GM23338 (cell line): ENCODE results near the gene RGS3. TPM values are rescaled to one million over a fixed set of nuclear protein-coding genes. Genes with fewer than 3 reads are reported as not detected.

Source experiments
- ATAC-seq: fragments of 200-7000 bp; cut with Tn5 transposase; 3 replicates; pipeline ENCODE4 v1.9.1; 2020
- DNase-seq: peaks from one replicate; pipeline ENCODE4 v3.0.0-alpha.2; 2015; ENCODE audit warnings: low spot score
- H2AFZ ChIP-seq: fragments of 200-600 bp; sonication (generic); 2 replicates; pipeline ENCODE4 v1.8.0; 2016; ENCODE audit warnings: antibody characterized with exemption, mild to moderate bottlenecking, moderate library complexity
- H3F3A ChIP-seq: fragments of 200-600 bp; sonication (generic); replicated peaks from 2 replicates; pipeline ENCODE4 v1.8.0; 2017; ENCODE audit warnings: antibody characterized with exemption, mixed run types, low read depth
- H3K27ac ChIP-seq: fragments of 200-600 bp; sonication (generic); 2 replicates; pipeline ENCODE4 v1.6.1; 2016; ENCODE audit warnings: low read depth
- H3K27me3 ChIP-seq: fragments of 200-600 bp; sonication (generic); 2 replicates; pipeline ENCODE4 v1.8.0; 2016; ENCODE audit warnings: mild to moderate bottlenecking, mixed run types, moderate library complexity; ENCODE audit not compliant: insufficient read depth
- H3K36me3 ChIP-seq: fragments of 200-600 bp; sonication (generic); 2 replicates; pipeline ENCODE4 v1.8.0; 2016; ENCODE audit warnings: mild to moderate bottlenecking; ENCODE audit not compliant: insufficient read depth
- H3K4me1 ChIP-seq: fragments of 200-600 bp; sonication (generic); 2 replicates; pipeline ENCODE4 v1.8.0; 2016; ENCODE audit warnings: mild to moderate bottlenecking, moderate library complexity; ENCODE audit not compliant: insufficient read depth
- H3K4me2 ChIP-seq: fragments of 200-600 bp; sonication (generic); 2 replicates; pipeline ENCODE4 v1.7.1; 2017; ENCODE audit warnings: mixed run types
- H3K4me3 ChIP-seq: fragments of 200-600 bp; sonication (generic); 2 replicates; pipeline ENCODE4 v1.6.1; 2016; ENCODE audit warnings: mixed run types
- H3K79me2 ChIP-seq: fragments of 200-600 bp; sonication (generic); replicated peaks from 2 replicates; pipeline ENCODE4 v1.8.0; 2017; ENCODE audit warnings: mild to moderate bottlenecking; ENCODE audit not compliant: insufficient read depth
- H3K9me2 ChIP-seq: fragments of 200-600 bp; sonication (generic); 2 replicates; pipeline ENCODE4 v1.8.0; 2017; ENCODE audit not compliant: insufficient read depth
- H4K20me1 ChIP-seq: fragments of 200-600 bp; sonication (generic); replicated peaks from 2 replicates; pipeline ENCODE4 v1.8.0; 2017; ENCODE audit warnings: mild to moderate bottlenecking; ENCODE audit not compliant: insufficient read depth
- H3K27ac Mint-ChIP-seq: 2 replicates; pipeline ENCODE4 v1.8.0; 2020; ENCODE audit warnings: inconsistent platforms, mild to moderate bottlenecking, moderate library complexity, mixed read lengths
- H3K27me3 Mint-ChIP-seq: 3 replicates; pipeline ENCODE4 v1.8.0; 2022; ENCODE audit warnings: low read depth, mild to moderate bottlenecking, moderate library complexity, mixed read lengths, inconsistent platforms; ENCODE audit not compliant: insufficient read depth, poor library complexity
- H3K36me3 Mint-ChIP-seq: 3 replicates; pipeline ENCODE4 v1.8.0; 2021; ENCODE audit warnings: low read depth, mild to moderate bottlenecking, inconsistent platforms, moderate library complexity, mixed read lengths
- H3K4me1 Mint-ChIP-seq: 3 replicates; pipeline ENCODE4 v1.8.0; 2020; ENCODE audit warnings: mild to moderate bottlenecking, inconsistent platforms, mixed read lengths
- H3K4me3 Mint-ChIP-seq: 3 replicates; pipeline ENCODE4 v1.8.0; 2021; ENCODE audit warnings: moderate library complexity, mild to moderate bottlenecking, inconsistent platforms, mixed read lengths
- H3K9me3 Mint-ChIP-seq: 3 replicates; pipeline ENCODE4 v1.8.0; 2020; ENCODE audit warnings: moderate library complexity, mild to moderate bottlenecking, inconsistent platforms, mixed read lengths
- CREB1 ChIP-seq: fragments of 250-450 bp; sonication (Bioruptor Pico); IDR thresholded peaks from 2 replicates; pipeline ENCODE4 v1.5.0; 2020; ENCODE audit warnings: low read depth, mild to moderate bottlenecking, moderate library complexity
- EZH2 ChIP-seq: fragments of 200-600 bp; sonication (generic); IDR thresholded peaks from one replicate; pipeline ENCODE4 v1.8.0; 2017; ENCODE audit warnings: antibody characterized with exemption, mild to moderate bottlenecking, low read depth; ENCODE audit not compliant: unreplicated experiment
- EZH2phosphoT487 ChIP-seq: fragments of 200-600 bp; sonication (generic); IDR thresholded peaks from one replicate; pipeline ENCODE4 v1.8.1; 2018; ENCODE audit warnings: antibody characterized with exemption; ENCODE audit not compliant: unreplicated experiment
- JUNB ChIP-seq: IDR thresholded peaks from one replicate; pipeline ENCODE4 v1.6.1; 2016; ENCODE audit warnings: antibody characterized with exemption; ENCODE audit not compliant: unreplicated experiment
- NANOG ChIP-seq: IDR thresholded peaks from 2 replicates; pipeline ENCODE4 v1.6.1; 2016; ENCODE audit warnings: antibody characterized with exemption, borderline replicate concordance
- POLR2AphosphoS5 ChIP-seq: IDR thresholded peaks from 2 replicates; pipeline ENCODE4 v1.6.1; 2016; ENCODE audit warnings: antibody characterized with exemption, low read depth
- REST ChIP-seq: IDR thresholded peaks from one replicate; pipeline ENCODE4 v1.6.1; 2018; ENCODE audit warnings: antibody characterized with exemption; ENCODE audit not compliant: unreplicated experiment
- STAT1 ChIP-seq: IDR thresholded peaks from one replicate; pipeline ENCODE4 v1.6.1; 2016; ENCODE audit warnings: antibody characterized with exemption; ENCODE audit not compliant: unreplicated experiment
- polyA plus RNA-seq: library from polyadenylated mRNA; unstranded; fragments of >200 nt; fragmentation: Nextera tagmentation; extraction: Ambion mirVana; gene quantifications from 2 replicates; pipeline ENCODE4 v1.2.1, GENCODE V29; 2016
- total RNA-seq: library from RNA; depleted of rRNA; stranded (reverse); fragments of >200 nt; shearing (Covaris generic); gene quantifications from 2 replicates; pipeline ENCODE4 v1.2.3, GENCODE V29; 2014
- TF ChIP-seq, protein P1 (sequence below): fragments of 250-450 bp; sonication (Bioruptor Pico); IDR thresholded peaks from 2 replicates; pipeline ENCODE4 v1.5.0; 2020; ENCODE audit warnings: mild to moderate bottlenecking, moderate library complexity
- TF ChIP-seq, protein P2 (sequence below), 2 experiments: fragments of 200-600 bp in 1 of 2; sonication (generic) in 1 of 2; conservative IDR thresholded peaks; 2 replicates each; pipeline versions ENCODE4 v1.5.1 to v1.6.1; 2016 to 2017; ENCODE audit warnings: antibody characterized with exemption in 2 of 2, low read depth in 2 of 2, mild to moderate bottlenecking in 2 of 2, moderate library complexity in 1 of 2

Gene RGS3
- total and polyA plus RNA-seq, 2 experiments from 2014 or later, result 14.2 to 24.3 TPM

- DNase-seq, result no peak
- no peak for TF ChIP-seq STAT1
- TF ChIP-seq EZH2phosphoT487, result no peak
- TF ChIP-seq POLR2AphosphoS5, result no peak
- TF ChIP-seq NANOG, result no peak
- no peak for TF ChIP-seq REST
- TF ChIP-seq EZH2, result no peak
- TF ChIP-seq CREB1 (CRISPR knock-in tag), result no peak
- TF ChIP-seq JUNB, result no peak
- Histone ChIP-seq H3K9me2 (no peaks in the 10 kb centered on the region), H3K79me2 (no peaks in the 10 kb centered on the region), H3K27me3 (no peaks in the 10 kb centered on the region), H3K36me3 (no peaks in the 10 kb centered on the region), H4K20me1 (no peaks in the 10 kb centered on the region), H3F3A (no peaks in the 10 kb centered on the region), H3K4me3 (no peak overlapping the region), H3K4me2 (no peak overlapping the region), H3K27ac (no peak overlapping the region), H2AFZ (no peak overlapping the region), H3K4me1 (no peaks in the 10 kb centered on the region)
- peaks cover 8% of the 10 kb centered on the region for H3K36me3 Mint-ChIP-seq
- peaks cover 2% of the 10 kb centered on the region for H3K27me3 Mint-ChIP-seq
- ATAC-seq, result no peak
- H3K27ac Mint-ChIP-seq, result no peak overlapping the region
- H3K9me3 Mint-ChIP-seq, result no peaks in the 10 kb centered on the region
- H3K4me3 Mint-ChIP-seq, result no peak overlapping the region
- peaks cover 16% of the 10 kb centered on the region for H3K4me1 Mint-ChIP-seq
Observed at GRCh38 chr9:113542741-113543140, 79.2 kb downstream of the RGS3 start.

DNA sequence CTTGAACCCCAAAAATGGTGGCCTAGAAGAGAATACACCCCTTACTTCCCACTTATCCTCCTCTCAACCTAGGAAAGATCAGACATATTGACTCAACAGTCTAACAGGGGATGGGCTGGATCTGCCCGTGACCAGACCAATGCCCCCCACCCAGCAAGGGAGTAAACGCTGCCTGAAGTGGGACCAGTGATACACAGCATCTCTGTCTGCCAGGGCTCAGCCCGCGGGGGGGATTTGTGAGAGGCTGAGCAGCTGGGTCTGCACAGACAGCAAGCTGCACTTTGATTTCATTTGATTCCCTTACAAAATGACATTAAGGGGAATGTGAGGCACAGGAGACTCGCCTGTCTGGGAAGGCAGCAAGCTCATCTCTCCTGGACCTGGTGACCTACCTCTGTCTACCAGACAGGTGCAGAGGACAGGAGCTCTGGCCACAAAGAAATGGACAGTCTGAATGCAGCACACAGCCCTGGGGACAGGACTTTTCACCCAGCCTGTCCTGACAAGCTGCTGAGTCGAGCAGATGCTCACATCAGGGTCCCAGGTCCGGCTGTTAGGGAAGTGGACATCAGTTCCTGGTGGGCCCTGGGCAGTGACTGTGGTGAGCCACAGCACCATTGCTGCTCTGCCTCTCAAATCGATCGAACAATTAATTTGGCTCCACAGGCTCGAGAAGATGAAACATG lies 79.9 kb downstream of the RGS3 start:
- Histone ChIP-seq H3K79me2 (no peaks in the 10 kb centered on the region), H3K4me2 (no peak overlapping the region), H3K4me1 (0 out of 2 replicates have a peak, but pooled peaks cover 5% of the 10 kb centered on the region), H3K36me3 (no peaks in the 10 kb centered on the region), H2AFZ (no peak overlapping the region), H3K4me3 (no peak overlapping the region), H3K9me2 (no peaks in the 10 kb centered on the region), H3K27me3 (no peaks in the 10 kb centered on the region), H4K20me1 (no peaks in the 10 kb centered on the region), H3K27ac (no peak overlapping the region), H3F3A (no peaks in the 10 kb centered on the region)
- no peak for DNase-seq
- Mint-ChIP-seq H3K27ac (no peak overlapping the region), H3K4me3 (no peak overlapping the region), H3K27me3 (peaks cover 2% of the 10 kb centered on the region), H3K36me3 (peaks cover 8% of the 10 kb centered on the region), H3K4me1 (peaks cover 22% of the 10 kb centered on the region), H3K9me3 (no peaks in the 10 kb centered on the region)
- no peak for ATAC-seq
- TF ChIP-seq CREB1 (CRISPR knock-in tag) (no peak), JUNB (no peak), POLR2AphosphoS5 (no peak)
- TF ChIP-seq, protein P1, sequence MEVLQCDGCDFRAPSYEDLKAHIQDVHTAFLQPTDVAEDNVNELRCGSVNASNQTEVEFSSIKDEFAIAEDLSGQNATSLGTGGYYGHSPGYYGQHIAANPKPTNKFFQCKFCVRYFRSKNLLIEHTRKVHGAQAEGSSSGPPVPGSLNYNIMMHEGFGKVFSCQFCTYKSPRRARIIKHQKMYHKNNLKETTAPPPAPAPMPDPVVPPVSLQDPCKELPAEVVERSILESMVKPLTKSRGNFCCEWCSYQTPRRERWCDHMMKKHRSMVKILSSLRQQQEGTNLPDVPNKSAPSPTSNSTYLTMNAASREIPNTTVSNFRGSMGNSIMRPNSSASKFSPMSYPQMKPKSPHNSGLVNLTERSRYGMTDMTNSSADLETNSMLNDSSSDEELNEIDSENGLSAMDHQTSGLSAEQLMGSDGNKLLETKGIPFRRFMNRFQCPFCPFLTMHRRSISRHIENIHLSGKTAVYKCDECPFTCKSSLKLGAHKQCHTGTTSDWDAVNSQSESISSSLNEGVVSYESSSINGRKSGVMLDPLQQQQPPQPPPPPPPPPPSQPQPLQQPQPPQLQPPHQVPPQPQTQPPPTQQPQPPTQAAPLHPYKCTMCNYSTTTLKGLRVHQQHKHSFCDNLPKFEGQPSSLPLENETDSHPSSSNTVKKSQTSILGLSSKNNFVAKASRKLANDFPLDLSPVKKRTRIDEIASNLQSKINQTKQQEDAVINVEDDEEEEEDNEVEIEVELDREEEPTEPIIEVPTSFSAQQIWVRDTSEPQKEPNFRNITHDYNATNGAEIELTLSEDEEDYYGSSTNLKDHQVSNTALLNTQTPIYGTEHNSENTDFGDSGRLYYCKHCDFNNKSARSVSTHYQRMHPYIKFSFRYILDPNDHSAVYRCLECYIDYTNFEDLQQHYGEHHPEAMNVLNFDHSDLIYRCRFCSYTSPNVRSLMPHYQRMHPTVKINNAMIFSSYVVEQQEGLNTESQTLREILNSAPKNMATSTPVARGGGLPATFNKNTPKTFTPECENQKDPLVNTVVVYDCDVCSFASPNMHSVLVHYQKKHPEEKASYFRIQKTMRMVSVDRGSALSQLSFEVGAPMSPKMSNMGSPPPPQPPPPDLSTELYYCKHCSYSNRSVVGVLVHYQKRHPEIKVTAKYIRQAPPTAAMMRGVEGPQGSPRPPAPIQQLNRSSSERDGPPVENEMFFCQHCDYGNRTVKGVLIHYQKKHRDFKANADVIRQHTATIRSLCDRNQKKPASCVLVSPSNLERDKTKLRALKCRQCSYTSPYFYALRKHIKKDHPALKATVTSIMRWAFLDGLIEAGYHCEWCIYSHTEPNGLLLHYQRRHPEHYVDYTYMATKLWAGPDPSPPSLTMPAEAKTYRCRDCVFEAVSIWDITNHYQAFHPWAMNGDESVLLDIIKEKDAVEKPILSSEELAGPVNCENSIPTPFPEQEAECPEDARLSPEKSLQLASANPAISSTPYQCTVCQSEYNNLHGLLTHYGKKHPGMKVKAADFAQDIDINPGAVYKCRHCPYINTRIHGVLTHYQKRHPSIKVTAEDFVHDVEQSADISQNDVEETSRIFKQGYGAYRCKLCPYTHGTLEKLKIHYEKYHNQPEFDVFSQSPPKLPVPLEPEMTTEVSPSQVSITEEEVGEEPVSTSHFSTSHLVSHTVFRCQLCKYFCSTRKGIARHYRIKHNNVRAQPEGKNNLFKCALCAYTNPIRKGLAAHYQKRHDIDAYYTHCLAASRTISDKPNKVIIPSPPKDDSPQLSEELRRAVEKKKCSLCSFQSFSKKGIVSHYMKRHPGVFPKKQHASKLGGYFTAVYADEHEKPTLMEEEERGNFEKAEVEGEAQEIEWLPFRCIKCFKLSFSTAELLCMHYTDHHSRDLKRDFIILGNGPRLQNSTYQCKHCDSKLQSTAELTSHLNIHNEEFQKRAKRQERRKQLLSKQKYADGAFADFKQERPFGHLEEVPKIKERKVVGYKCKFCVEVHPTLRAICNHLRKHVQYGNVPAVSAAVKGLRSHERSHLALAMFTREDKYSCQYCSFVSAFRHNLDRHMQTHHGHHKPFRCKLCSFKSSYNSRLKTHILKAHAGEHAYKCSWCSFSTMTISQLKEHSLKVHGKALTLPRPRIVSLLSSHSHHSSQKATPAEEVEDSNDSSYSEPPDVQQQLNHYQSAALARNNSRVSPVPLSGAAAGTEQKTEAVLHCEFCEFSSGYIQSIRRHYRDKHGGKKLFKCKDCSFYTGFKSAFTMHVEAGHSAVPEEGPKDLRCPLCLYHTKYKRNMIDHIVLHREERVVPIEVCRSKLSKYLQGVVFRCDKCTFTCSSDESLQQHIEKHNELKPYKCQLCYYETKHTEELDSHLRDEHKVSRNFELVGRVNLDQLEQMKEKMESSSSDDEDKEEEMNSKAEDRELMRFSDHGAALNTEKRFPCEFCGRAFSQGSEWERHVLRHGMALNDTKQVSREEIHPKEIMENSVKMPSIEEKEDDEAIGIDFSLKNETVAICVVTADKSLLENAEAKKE, result no peak
- TF ChIP-seq, protein P2, sequence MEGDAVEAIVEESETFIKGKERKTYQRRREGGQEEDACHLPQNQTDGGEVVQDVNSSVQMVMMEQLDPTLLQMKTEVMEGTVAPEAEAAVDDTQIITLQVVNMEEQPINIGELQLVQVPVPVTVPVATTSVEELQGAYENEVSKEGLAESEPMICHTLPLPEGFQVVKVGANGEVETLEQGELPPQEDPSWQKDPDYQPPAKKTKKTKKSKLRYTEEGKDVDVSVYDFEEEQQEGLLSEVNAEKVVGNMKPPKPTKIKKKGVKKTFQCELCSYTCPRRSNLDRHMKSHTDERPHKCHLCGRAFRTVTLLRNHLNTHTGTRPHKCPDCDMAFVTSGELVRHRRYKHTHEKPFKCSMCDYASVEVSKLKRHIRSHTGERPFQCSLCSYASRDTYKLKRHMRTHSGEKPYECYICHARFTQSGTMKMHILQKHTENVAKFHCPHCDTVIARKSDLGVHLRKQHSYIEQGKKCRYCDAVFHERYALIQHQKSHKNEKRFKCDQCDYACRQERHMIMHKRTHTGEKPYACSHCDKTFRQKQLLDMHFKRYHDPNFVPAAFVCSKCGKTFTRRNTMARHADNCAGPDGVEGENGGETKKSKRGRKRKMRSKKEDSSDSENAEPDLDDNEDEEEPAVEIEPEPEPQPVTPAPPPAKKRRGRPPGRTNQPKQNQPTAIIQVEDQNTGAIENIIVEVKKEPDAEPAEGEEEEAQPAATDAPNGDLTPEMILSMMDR (conservative IDR thresholded peaks at IDR 0.05; ENCODE audit: low read depth in 2 of 2), result no peak
